H1 (cell line): ENCODE results near the gene CILP.

Experiments used
- EZH2 ChIP-seq: fragments of 200-600 bp; sonication (generic); IDR thresholded peaks from 2 replicates; pipeline ENCODE4 v1.7.1; 2012; ENCODE audit warnings: low read depth, mild to moderate bottlenecking, moderate library complexity, low read length, inconsistent platforms; ENCODE audit not compliant: severe bottlenecking
- POLR2A ChIP-seq, 2 experiments: IDR thresholded peaks; 1 replicate in 1 of 2; 2 replicates in 1 of 2; pipeline ENCODE4 v1.6.1; 2011; ENCODE audit warnings: low read depth in 2 of 2, low read length in 2 of 2, mild to moderate bottlenecking in 2 of 2; ENCODE audit errors: control extremely low read depth in 1 of 2
- TF ChIP-seq, protein P1 (sequence below), 3 experiments: IDR thresholded peaks; 1 replicate in 2 of 3; 2 replicates in 1 of 3; pipeline versions ENCODE4 v1.5.1 to v1.6.1; 2011; ENCODE audit warnings: low read length in 3 of 3, mild to moderate bottlenecking in 3 of 3, inconsistent platforms in 2 of 3, low read depth in 1 of 3, moderate library complexity in 1 of 3; ENCODE audit not compliant: insufficient read depth in 1 of 3; ENCODE audit errors: control extremely low read depth in 1 of 3

DNA sequence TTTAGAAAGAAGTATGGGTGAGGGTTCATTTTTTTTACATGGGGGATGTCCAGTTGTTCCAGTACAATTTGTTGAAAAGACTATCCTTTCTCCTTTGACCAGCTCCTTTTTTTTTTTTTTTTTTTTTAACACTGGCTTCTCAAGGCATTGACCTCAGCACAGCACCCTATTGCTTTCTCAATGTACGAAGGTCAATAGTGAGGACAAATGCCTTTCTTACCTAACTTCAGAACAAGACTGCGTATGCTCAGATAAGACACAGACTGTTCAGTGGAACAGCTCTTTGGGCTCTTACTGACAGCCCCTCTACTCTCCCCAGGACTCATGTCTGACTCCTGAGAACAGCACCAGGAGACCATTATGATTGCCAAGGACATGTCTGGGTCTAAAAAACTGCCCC is 10.4 kb upstream of the CILP start:
- TF ChIP-seq EZH2 = no peak
- TF ChIP-seq, protein P1, sequence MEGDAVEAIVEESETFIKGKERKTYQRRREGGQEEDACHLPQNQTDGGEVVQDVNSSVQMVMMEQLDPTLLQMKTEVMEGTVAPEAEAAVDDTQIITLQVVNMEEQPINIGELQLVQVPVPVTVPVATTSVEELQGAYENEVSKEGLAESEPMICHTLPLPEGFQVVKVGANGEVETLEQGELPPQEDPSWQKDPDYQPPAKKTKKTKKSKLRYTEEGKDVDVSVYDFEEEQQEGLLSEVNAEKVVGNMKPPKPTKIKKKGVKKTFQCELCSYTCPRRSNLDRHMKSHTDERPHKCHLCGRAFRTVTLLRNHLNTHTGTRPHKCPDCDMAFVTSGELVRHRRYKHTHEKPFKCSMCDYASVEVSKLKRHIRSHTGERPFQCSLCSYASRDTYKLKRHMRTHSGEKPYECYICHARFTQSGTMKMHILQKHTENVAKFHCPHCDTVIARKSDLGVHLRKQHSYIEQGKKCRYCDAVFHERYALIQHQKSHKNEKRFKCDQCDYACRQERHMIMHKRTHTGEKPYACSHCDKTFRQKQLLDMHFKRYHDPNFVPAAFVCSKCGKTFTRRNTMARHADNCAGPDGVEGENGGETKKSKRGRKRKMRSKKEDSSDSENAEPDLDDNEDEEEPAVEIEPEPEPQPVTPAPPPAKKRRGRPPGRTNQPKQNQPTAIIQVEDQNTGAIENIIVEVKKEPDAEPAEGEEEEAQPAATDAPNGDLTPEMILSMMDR (IDR thresholded peaks at IDR 0.05; ENCODE audit: control extremely low read depth in 1 of 3, insufficient read depth in 1 of 3, low read depth in 1 of 3, low read length in 3 of 3) = no peak
- no peak for TF ChIP-seq POLR2A (IDR thresholded peaks at IDR 0.05; ENCODE audit: control extremely low read depth in 1 of 2, low read depth in 2 of 2, low read length in 2 of 2)
